ENCODE measurements around the gene ARID2. TPM values are rescaled to one million over a fixed set of nuclear protein-coding genes. Genes with fewer than 3 reads are reported as not detected.

ARID2 gene
- total RNA-seq, 4 donors from 2014 or later: 32.1 to 79.1 (median 41.5) TPM

GRCh38 chr12:45789025-45789424, 59.5 kb downstream of the ARID2 start:
- Histone ChIP-seq H3K9me3 (no peaks in the 10 kb centered on the region), H3K36me3 (no peaks in the 10 kb centered on the region), H3K27ac (no peak overlapping the region), H3K27me3 (no peaks in the 10 kb centered on the region), H3K4me1 (peaks cover 6% of the 10 kb centered on the region), H3K4me3 (no peak overlapping the region)
- no peak for DNase-seq (ENCODE audit: low spot score in 2 of 2)
- TF ChIP-seq CTCF (IDR thresholded peaks at IDR 0.05) (no peak), POLR2A (IDR thresholded peaks at IDR 0.05) (no peak), POLR2AphosphoS5 (IDR thresholded peaks at IDR 0.05) (no peak), EP300 (IDR thresholded peaks at IDR 0.05) (no peak)

GRCh38 chr12:45794422-45794821, 64.9 kb downstream of the ARID2 start:
- no peak overlapping the region for H3K4me3 ChIP-seq
- TF ChIP-seq POLR2A (IDR thresholded peaks at IDR 0.05) (no peak), POLR2AphosphoS5 (IDR thresholded peaks at IDR 0.05) (no peak), CTCF (IDR thresholded peaks at IDR 0.05) (no peak), EP300 (IDR thresholded peaks at IDR 0.05) (no peak)
- H3K4me1 ChIP-seq: no peaks in the 10 kb centered on the region
- DNase-seq (ENCODE audit: low spot score in 2 of 2): no peak
- no peaks in the 10 kb centered on the region for H3K27me3 ChIP-seq
- H3K36me3 ChIP-seq: no peaks in the 10 kb centered on the region
- 92% methylated on average over 5 of the region's 5 CpGs for WGBS
- H3K9me3 ChIP-seq: no peaks in the 10 kb centered on the region
- no peak overlapping the region for H3K27ac ChIP-seq

- peaks cover 7% of the 10 kb centered on the region for H3K4me1 ChIP-seq
- H3K9me3 ChIP-seq: no peaks in the 10 kb centered on the region
- H3K4me3 ChIP-seq: no peak overlapping the region
- no peaks in the 10 kb centered on the region for H3K27me3 ChIP-seq
- peaks cover 3% of the 10 kb centered on the region for H3K36me3 ChIP-seq
- no peak for DNase-seq (ENCODE audit: low spot score in 2 of 2)
- 98% methylated on average over 2 of the region's 2 CpGs for WGBS
- TF ChIP-seq CTCF (IDR thresholded peaks at IDR 0.05) (no peak), EP300 (IDR thresholded peaks at IDR 0.05) (no peak), POLR2AphosphoS5 (IDR thresholded peaks at IDR 0.05) (no peak)
- H3K27ac ChIP-seq: no peak overlapping the region
Observed at GRCh38 chr12:45801625-45802024, 72.1 kb downstream of the ARID2 start.

DNA sequence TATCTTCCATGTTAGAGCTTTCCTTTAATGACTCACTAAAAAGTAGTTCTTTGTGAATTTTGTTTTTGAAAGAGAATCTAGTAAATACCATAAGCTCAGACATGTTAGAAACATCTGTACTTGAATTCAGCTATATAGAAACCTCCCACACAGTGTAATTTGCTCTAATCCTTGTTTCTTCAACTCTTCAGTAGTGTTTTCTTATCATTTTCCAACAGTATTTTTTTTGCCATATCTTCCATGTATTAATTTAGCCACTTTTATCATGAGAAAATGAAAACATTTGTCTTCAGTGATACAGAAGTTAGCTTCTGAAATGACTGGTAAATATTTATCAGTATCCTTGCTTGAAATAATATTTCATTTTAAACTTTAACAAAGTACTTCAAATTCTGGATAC, 73.6 kb downstream of the ARID2 start:
- no peak overlapping the region for H3K4me3 ChIP-seq
- peaks cover 3% of the 10 kb centered on the region for H3K36me3 ChIP-seq
- peaks cover 12% of the 10 kb centered on the region for H3K4me1 ChIP-seq
- no peaks in the 10 kb centered on the region for H3K27me3 ChIP-seq
- no peak for TF ChIP-seq POLR2AphosphoS5 (IDR thresholded peaks at IDR 0.05)
- no peak for TF ChIP-seq CTCF (IDR thresholded peaks at IDR 0.05)
- TF ChIP-seq EP300 (IDR thresholded peaks at IDR 0.05): no peak
- no peak for TF ChIP-seq POLR2A (IDR thresholded peaks at IDR 0.05)
- DNase-seq (ENCODE audit: low spot score in 2 of 2): no peak
- no peaks in the 10 kb centered on the region for H3K9me3 ChIP-seq
- H3K27ac ChIP-seq: no peak overlapping the region

GRCh38 chr12:45816652-45817051, 87.1 kb downstream of the ARID2 start:
- TF ChIP-seq CTCF (IDR thresholded peaks at IDR 0.05) (no peak), POLR2A (IDR thresholded peaks at IDR 0.05) (no peak), EP300 (IDR thresholded peaks at IDR 0.05) (no peak), POLR2AphosphoS5 (IDR thresholded peaks at IDR 0.05) (no peak)
- Histone ChIP-seq H3K36me3 (peaks cover 9% of the 10 kb centered on the region), H3K27me3 (no peaks in the 10 kb centered on the region), H3K27ac (no peak overlapping the region), H3K4me3 (no peak overlapping the region), H3K9me3 (no peaks in the 10 kb centered on the region), H3K4me1 (no peaks in the 10 kb centered on the region)
- 74% methylated on average over 1 of the region's 1 CpG for WGBS
- no peak for DNase-seq (ENCODE audit: low spot score in 2 of 2)
